GM18519 (cell line): ENCODE results near the gene TBC1D22A.

Experiments used
- ATAC-seq: cut with Tn5 transposase; IDR thresholded peaks from one replicate; pipeline ENCODE4 v1.9.1; 2021; ENCODE audit warnings: mild to moderate bottlenecking, moderate library complexity; ENCODE audit not compliant: unreplicated experiment, low FRiP score

Gene TBC1D22A

DNA sequence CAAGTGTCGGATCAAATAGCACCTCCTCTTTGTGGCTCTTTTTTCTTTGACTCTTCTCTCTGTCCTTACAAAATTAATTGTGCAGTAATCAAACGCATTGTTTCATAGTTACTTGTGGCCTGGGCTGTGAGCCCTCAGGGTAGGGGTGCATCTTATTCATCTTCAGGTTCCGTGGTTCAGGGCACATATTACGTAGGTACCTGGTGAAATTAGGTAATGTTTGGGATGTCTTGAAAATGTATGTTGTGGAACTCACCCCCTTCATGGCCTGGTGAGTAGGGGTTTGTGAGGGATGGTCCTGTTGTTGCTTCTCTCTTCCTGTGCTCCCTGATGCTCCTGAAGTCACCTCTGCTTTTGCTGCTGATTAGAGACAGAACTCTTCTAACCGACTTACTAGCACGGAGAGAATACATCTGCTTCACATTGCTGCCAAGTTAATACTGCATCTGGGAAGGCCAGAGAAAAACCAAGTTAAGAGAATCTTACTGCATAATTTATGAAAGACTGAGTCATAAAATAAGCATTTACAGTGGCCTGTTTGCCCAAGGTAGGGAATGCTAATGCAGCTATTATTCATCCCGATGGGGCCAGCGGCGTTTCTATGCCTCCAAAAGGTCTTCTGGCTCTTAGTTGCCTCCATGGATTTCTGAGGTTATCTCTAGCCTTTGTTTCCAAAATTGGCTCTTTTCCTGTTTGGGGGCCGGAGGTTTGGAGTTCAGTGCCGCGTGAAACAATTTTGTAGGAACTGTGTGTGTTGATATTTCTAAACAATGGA is 66.9 kb downstream of the TBC1D22A start:
- ATAC-seq, result no peak

DNA sequence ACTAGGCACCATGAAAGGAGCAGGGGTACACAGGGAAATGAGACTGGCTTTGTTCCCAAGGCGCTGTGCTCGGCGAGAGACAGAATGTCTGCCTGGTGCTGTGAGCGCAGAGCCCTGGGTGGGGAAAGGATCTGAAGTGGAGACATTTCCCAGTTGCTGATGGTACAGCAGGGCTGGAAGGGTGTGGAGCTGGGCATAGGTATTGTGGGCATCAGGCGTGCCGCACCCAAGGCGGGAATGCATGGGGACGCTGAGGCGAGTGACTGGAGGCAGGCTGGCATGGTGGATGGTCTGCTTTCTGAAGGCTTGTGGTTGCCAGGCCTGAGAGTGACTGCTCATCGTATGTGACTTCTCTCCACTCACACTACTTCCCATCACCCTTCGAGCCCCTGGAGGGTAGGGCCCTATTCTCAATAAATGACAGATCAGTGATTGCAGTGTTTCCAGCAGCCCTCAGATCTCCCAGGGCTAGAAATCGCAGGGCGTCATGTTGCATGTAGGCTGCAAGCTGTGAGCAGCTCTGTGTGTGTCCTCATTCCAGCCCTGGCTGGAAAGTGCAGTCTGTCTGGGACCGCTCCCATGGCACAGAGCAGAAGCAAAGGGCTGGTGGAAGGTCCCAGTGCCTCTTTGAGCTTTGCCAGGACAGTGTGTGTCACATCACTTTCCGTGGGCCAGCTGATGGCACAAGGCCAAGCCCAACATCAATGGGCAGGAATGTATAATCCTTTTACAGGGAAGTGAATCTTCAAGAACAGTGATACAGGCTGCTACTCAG is 67.7 kb downstream of the TBC1D22A start:
- no peak for ATAC-seq

DNA sequence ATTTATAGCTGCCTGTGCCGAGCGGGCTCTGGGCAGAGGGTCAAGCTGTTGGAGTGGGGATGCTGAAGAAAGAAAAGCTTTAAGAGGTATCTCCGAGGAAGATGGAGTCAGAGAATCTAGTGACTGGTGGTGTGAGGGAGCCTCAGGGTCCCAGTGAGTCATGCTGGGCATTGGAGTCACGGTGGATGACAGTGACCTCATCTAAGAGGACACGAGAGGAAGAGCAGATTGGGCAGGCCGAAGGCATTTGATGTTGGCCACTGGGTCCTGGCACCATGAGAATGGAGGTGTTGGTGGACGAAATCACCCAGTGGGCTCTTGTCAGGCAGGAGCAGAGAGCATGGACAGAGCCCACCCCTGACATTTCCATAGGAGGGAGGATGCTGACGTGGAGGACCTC is 68.4 kb downstream of the TBC1D22A start:
- ATAC-seq, result no peak

DNA sequence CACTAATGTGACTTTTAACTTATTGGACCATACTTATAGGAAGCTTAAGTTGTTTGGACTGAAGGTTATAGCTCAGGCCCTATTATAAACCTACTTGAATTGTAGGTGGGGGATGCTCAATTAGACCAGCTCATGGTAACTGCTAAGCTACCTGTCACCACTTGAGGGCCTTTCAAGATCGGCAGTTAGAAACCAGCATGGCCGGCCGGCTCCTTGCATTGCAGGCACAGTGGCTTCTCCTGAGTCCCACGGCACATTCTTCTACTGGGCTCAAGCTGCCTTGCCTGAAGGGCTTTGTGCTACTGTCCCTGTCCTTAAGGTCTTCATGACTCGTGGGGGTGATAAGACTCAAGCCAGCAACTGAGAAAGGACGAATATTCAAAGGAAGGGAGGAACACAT is 70.8 kb downstream of the TBC1D22A start:
- no peak for ATAC-seq

DNA sequence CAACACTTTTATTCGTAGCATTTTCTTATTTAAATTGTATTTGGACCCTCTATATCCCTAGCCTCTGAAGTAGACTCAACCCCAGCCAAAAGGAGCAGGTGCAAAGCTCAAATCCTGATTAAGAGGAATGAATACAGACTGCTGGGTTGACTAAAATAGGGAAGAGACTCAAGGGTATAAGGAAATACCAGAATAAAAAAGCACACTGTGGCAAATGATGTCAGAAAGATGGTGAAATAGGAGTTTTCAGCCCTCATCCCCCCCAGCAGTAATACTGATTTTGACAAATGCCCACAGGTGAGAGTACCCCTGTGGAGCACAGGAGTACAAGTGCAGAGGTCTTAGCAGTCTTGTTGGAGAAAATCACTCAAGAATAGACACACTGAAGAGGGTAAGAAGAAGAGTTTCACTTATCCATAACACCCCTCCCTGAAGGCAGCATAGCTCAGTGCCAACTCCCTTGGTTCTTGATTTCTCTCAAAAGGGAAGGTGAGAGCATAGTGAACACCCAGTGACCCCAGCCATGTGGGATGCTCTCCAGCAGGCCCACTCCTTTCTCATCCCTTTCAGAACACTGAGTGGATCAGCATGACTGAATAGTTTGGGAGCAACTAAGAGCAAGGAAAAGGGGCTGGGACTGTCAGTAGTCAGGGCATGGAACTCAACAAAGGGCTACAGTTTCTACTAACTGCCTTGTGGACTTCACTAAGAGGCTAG is 71.7 kb downstream of the TBC1D22A start:
- ATAC-seq, result no peak

- ATAC-seq, result no peak
Measured at GRCh38 chr22:46835288-46835687, 72.8 kb downstream of the TBC1D22A start.

DNA sequence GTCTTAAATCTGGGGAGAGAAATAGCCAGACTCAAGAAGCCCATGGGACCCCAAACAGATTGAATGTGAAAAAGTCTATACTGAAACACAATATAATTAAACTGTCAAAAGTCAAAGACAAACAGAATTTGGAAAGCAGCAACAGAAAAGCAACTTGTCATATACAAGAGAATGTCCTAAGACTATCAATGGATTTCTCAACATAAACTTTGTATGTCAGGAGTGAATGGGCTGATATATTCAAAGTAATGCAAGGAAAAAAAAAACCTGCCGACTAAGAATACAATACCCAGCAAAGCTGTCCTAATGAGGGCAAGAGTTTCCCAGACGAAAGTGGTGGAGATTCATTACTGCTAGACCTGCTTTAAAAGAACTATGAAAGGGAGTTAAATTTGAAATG is 73.2 kb downstream of the TBC1D22A start:
- no peak for ATAC-seq

- ATAC-seq, result no peak
Measured at GRCh38 chr22:46841522-46841921, 79.1 kb downstream of the TBC1D22A start.

DNA sequence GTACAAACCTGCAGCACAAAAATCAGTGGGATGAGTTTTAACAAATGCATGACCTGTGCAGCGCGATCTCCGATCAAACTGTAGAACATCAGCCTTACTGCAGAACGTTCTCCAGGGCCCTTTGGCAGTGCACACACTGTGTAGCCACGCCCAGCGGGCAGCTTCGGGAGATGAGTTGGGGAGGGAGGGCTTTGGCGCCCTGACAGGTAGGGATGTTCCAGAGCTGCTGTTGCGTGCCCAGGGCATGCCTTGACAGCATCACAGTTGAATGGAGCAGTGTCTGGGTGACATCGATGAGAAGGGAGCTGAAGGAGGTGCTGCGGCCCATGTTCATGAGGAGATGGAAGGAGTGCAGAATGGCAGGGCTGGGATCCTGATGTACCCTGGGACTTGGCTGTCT is 80.2 kb downstream of the TBC1D22A start:
- ATAC-seq, result no peak

DNA sequence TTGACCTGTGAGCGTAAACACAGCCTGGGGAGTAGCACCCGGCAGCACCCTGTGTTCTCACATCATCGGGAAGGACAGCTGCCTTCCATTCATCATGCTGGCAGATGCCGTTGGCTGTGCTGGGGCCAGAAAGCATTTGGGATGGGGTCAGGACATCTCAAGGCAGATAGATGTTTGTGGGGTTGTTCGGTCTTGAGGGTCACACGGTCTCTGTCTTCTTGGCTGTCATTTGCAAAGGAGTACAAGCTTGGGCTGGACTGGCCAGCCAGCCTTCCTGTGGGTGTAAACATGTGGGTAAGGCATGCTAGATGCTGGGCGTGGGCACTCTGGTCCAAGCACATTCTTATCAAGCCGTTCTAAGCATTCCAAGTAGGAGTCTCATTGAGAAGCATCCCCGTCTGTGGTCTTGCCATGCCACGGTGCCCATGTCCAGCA is 81.4 kb downstream of the TBC1D22A start:
- ATAC-seq, result no peak

DNA sequence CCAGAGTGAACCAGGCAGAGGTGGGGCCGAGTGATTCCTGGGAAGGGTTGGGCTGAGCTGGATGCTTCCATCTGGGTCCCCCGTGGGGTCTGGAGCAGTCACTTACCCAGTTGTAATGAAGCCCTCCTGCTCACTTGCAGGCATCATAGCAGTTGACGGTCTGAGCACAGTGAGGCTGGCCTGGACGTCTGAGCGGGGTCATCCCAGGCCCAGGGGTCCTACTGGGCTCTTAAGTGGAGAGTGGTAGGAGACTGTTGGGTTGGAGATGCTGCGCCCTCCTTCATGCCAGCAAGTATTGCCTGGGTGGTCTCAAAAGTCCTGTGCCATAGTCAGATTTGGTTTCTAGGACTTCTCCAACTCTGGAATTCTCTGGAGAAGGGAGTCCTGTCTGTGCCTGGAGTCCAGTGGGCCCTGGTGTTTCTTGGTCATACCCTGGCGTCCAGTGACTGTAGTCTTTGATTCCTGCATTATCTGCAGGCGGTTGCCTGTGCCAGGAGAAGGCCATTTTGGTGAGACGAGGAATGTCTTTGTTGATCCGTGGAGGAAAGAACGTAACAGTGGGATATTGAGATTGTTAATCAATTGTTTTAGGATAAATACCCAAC is 82.3 kb downstream of the TBC1D22A start:
- no peak for ATAC-seq

GRCh38 chr22:46845296-46846149 is 83.1 kb downstream of the TBC1D22A start:
- no peak for ATAC-seq

- no peak for ATAC-seq
Measured at GRCh38 chr22:46846150-46846831, 83.8 kb downstream of the TBC1D22A start.

DNA sequence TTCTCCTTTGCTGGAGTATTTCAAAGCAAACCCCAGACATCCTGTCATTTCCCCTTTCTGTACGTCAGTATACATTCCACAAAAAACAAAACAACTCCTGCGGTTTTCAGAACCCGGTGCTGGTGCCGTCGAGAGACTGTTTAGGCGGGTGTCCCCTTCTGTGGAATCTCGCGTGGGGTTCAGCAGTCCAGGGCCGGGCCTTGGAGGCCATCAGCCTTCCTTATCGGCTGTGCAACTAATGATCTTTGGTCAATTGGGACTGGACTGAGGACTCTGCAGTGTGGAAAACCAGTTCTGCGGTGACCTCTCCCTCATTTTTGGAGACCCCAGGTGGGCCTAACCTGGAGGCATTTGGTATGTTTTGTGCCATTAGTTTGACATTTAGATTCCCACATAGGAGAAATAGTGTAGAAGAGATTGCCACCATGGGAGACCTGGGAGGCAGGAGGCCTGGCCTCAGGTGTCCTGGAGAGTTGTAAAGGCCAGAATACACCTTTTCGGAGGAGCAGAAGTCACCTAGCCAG is 84.4 kb downstream of the TBC1D22A start:
- ATAC-seq, result no peak

GRCh38 chr22:46848197-46848596 is 85.7 kb downstream of the TBC1D22A start:
- ATAC-seq, result no peak

DNA sequence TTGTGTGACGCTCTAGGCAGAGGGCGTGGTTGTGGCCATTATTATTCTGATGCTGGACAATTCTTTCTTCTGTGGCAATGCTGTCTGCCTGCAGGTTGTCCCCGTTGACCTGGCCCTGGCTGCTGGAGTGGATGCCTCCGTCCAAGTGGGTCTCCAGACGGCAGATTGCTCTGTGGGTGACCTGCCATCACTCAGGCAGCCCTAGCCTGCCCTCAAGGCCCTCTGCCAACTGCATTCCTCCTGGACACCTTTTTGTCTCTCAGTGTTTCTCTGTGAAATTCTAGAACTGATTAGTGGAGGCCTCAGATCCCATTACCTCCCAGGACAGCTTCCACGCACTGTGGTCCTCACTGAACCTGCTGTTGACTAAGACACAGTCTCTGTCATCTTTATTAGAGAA is 86.7 kb downstream of the TBC1D22A start:
- no peak for ATAC-seq

- ATAC-seq, result no peak
Measured at GRCh38 chr22:46849951-46850350, 87.5 kb downstream of the TBC1D22A start.

DNA sequence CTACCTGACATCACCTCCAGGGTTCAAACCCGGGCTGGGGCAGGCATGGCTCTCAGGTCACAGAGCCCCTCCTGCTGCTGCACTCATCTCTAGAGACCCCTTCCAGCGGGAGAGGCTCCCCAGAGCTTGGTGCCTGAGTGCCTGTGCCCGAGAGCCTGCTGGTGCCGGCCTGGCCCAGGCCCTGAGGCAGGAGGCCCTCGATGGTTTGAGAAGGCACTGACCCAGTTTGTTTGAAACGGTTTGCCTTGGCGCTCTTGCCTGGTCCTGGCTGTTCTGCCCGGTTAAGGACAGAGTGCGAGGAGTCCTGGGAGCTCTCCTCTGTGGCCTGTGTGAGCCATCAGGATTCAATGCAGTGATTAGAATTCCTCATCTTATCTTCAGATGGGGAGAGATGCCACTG is 88.9 kb downstream of the TBC1D22A start:
- ATAC-seq, result no peak

GRCh38 chr22:46851941-46852340 is 89.5 kb downstream of the TBC1D22A start:
- ATAC-seq, result no peak
